Calu3 (cell line): Measurements from ENCODE around the gene CACNA1G. TPM values are rescaled to one million over a fixed set of nuclear protein-coding genes. Genes with fewer than 3 reads are reported as not detected.

Source experiments
- BruUV-seq: library from RNA; stranded (reverse); fragments of 400-500 nt; replicated peaks from 2 replicates; lab custom pipeline; 2021; lab: Mats Ljungman, UMichigan
- CTCF ChIA-PET: fragments of 300-600 bp; sonication (Branson Sonifier 250); formaldehyde crosslinking; loops from one replicate; lab custom pipeline; 2022; ENCODE audit warnings: antibody characterized with exemption; lab: Charles Lee
- DNase-seq: peaks from one replicate; pipeline ENCODE4 v3.0.0; 2022
- H3K27ac Mint-ChIP-seq: one replicate; pipeline ENCODE4 v1.8.0; 2022; ENCODE audit warnings: mixed read lengths; ENCODE audit not compliant: unreplicated experiment
- H3K27me3 Mint-ChIP-seq: one replicate; pipeline ENCODE4 v1.8.0; 2022; ENCODE audit warnings: mixed read lengths; ENCODE audit not compliant: unreplicated experiment
- H3K36me3 Mint-ChIP-seq: one replicate; pipeline ENCODE4 v1.8.0; 2022; ENCODE audit warnings: mild to moderate bottlenecking, moderate library complexity, mixed read lengths; ENCODE audit not compliant: insufficient read depth, unreplicated experiment
- H3K4me1 Mint-ChIP-seq: one replicate; pipeline ENCODE4 v1.8.0; 2022; ENCODE audit warnings: mild to moderate bottlenecking, low read depth, mixed read lengths; ENCODE audit not compliant: unreplicated experiment
- H3K4me3 Mint-ChIP-seq: one replicate; pipeline ENCODE4 v1.8.0; 2022; ENCODE audit warnings: mild to moderate bottlenecking, low read depth, moderate library complexity, mixed read lengths; ENCODE audit not compliant: unreplicated experiment
- H3K9me3 Mint-ChIP-seq: one replicate; pipeline ENCODE4 v1.8.0; 2022; ENCODE audit warnings: low read depth, mixed read lengths; ENCODE audit not compliant: unreplicated experiment
- intact Hi-C: fragments of 100-400 bp; cut with micrococcal nuclease; formaldehyde crosslinking; loops from one replicate; pipeline ENCODE4 v1.10.0; 2022; ENCODE audit not compliant: unreplicated experiment
- total RNA-seq: library from RNA; stranded (reverse); gene quantifications from 2 replicates; pipeline ENCODE4 v1.2.3, GENCODE V29; 2022
- TF ChIP-seq, protein P1 (sequence below): fragments of 200-600 bp; IDR thresholded peaks from one replicate; pipeline ENCODE4 v1.8.0; 2022; ENCODE audit warnings: antibody characterized with exemption; ENCODE audit not compliant: unreplicated experiment

CACNA1G gene
- total RNA-seq, 1 experiment from 2014 or later = not detected

DNA sequence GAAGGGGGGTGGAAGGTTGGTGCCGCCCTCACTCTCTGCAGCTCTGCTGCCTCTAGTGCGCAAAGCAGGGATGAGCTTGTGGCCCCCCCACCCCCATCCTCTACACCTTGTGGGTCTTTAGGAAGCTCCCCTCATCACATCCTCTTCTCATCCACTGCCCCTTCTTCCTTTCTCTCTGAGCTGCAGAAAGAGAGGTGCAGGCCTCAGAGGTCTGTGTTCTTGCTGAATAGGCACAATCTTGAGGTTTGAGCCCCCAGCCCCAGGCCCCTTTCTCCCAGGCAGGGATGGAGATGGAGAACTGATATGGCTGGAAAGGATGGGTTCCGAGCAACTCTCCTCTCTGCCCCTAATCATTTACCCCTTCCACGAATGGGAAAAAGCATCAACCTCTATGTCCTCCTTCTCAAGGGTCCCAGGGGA, 2.6 kb downstream of the CACNA1G start:
- no peak overlapping the region for H3K27ac Mint-ChIP-seq
- no peaks in the 10 kb centered on the region for H3K9me3 Mint-ChIP-seq
- TF ChIP-seq, protein P1, sequence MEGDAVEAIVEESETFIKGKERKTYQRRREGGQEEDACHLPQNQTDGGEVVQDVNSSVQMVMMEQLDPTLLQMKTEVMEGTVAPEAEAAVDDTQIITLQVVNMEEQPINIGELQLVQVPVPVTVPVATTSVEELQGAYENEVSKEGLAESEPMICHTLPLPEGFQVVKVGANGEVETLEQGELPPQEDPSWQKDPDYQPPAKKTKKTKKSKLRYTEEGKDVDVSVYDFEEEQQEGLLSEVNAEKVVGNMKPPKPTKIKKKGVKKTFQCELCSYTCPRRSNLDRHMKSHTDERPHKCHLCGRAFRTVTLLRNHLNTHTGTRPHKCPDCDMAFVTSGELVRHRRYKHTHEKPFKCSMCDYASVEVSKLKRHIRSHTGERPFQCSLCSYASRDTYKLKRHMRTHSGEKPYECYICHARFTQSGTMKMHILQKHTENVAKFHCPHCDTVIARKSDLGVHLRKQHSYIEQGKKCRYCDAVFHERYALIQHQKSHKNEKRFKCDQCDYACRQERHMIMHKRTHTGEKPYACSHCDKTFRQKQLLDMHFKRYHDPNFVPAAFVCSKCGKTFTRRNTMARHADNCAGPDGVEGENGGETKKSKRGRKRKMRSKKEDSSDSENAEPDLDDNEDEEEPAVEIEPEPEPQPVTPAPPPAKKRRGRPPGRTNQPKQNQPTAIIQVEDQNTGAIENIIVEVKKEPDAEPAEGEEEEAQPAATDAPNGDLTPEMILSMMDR = no peak
- H3K4me3 Mint-ChIP-seq = no peak overlapping the region
- no peak for DNase-seq
- H3K27me3 Mint-ChIP-seq = peaks cover 93% of the 10 kb centered on the region
- intact Hi-C loops = no loop called here
- BruUV-seq = no TSS peak
- peaks cover 5% of the 10 kb centered on the region for H3K36me3 Mint-ChIP-seq
- H3K4me1 Mint-ChIP-seq = peaks cover 13% of the 10 kb centered on the region
- CTCF ChIA-PET = interaction anchor here (0.6 to 2.0 kb wide), 3 partner anchors 20 to 75 kb away, joined by 3 to 6 read pairs (median 5); no protein-coding TSS in a partner anchor

DNA sequence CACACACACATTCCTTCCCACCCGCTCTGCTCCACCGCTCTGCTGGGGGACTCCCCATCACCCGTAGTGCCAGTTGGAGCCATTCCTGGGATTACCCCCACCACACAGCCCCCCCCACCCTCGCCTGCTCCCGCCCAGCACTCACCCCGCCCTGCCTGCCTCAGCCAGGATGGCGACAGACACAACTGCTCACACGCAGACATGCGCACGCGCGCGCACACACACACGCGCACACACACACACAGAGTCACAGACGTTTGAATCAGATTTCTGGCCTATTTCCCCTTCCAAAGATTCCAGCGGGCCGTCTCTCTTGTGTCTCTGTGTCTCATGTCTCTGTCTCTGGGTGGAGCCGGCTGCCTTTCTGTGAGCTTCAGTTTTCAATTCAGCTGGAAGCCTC, 4.4 kb downstream of the CACNA1G start:
- TF ChIP-seq, protein P1 = no peak
- no peak overlapping the region for H3K27ac Mint-ChIP-seq
- CTCF ChIA-PET = interaction anchor here (0.7 to 1.1 kb wide), 2 partner anchors 61 to 218 kb away, joined by 4 to 5 read pairs; no protein-coding TSS in a partner anchor
- no peak overlapping the region for H3K4me3 Mint-ChIP-seq
- DNase-seq = no peak
- peaks cover 84% of the 10 kb centered on the region for H3K27me3 Mint-ChIP-seq
- no peaks in the 10 kb centered on the region for H3K9me3 Mint-ChIP-seq
- H3K36me3 Mint-ChIP-seq = peaks cover 5% of the 10 kb centered on the region
- BruUV-seq = no TSS peak
- peaks cover 13% of the 10 kb centered on the region for H3K4me1 Mint-ChIP-seq
- intact Hi-C loops = no loop called here

DNA sequence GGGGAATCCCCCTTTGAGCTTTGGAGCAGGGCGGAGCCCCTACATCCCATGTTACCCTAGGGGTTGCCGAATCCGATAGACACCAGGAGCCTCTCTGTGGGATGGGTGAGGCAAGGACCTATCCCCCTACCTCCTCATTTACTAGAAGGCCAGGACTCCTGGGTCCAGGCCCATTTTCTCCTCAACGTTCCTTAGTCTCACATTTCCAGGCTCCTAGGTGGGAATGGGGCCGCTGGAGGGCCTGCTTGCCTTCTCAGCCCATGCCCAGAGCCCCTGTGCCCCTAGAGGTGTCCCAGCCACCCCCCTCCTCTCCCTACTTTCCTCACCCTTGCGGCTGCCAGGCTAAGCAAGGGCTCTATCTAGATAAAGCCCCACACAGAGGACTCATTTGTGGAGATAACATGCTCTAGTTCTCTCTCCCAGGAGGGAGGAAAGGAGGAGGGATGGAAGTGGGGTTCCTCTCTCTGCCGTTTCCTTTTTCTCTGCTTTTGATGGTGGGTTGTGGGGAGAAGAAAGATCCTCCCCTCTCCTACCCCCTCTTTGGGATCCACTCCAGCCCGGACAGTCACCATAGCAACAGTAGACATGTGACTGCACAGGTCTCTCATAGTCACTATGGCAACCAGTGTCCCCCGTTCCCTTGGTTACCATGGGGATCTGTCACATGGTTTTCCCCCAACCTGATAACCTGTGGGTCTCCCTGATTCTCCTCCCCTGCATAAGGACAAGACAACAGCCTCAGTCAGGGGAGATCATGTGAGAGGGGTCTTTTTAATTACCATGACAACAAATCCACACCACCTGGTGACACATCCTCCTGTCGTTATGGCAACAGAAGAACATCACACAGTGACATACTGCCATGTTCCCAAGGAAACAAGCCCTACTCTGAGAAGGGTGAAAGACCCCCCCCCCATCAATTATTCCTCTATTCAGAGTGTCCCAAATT, 5.2 kb downstream of the CACNA1G start:
- no TSS peak for BruUV-seq
- H3K4me3 Mint-ChIP-seq = no peak overlapping the region

DNA sequence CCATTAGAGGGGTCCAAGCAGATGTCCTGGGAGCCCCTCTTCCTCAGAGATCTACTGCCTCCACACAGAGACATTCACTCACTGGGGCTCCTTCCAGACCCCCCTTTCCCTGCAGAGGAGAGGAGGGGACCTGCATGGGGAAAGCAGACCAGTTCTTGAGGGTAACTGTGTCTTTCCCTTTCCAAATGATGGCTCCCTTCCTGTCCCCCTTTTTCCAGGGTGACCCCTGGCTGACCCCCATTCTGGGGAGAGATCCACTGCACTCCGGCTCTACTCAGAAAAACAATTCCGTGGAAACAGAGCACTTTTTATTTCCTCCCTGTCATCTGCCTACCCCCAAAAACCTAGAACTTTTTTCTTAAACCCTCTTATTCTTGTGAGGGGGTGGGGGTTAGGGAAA, 6.4 kb downstream of the CACNA1G start:
- H3K9me3 Mint-ChIP-seq = no peaks in the 10 kb centered on the region
- CTCF ChIA-PET = interaction anchor here (0.7 kb wide), 1 partner anchor 59 kb away, joined by 8 read pairs; no protein-coding TSS in a partner anchor
- TF ChIP-seq, protein P1 = no peak
- peaks cover 5% of the 10 kb centered on the region for H3K36me3 Mint-ChIP-seq
- no TSS peak for BruUV-seq
- H3K27ac Mint-ChIP-seq = no peak overlapping the region
- H3K4me1 Mint-ChIP-seq = peaks cover 13% of the 10 kb centered on the region
- intact Hi-C loops = no loop called here
- H3K27me3 Mint-ChIP-seq = peaks cover 91% of the 10 kb centered on the region
- no peak for DNase-seq
- H3K4me3 Mint-ChIP-seq = no peak overlapping the region

More for the DNA sequence above, 5.2 kb downstream of the CACNA1G start:
- Mint-ChIP-seq H3K36me3 (peaks cover 5% of the 10 kb centered on the region), H3K4me1 (peaks cover 13% of the 10 kb centered on the region), H3K27me3 (peaks cover 84% of the 10 kb centered on the region), H3K27ac (no peak overlapping the region), H3K9me3 (no peaks in the 10 kb centered on the region)
- CTCF ChIA-PET = interaction anchor here (0.7 kb wide), 2 partner anchors 60 to 61 kb away, joined by 5 to 8 read pairs; no protein-coding TSS in a partner anchor
- TF ChIP-seq, protein P1 = no peak
- no peak for DNase-seq
- intact Hi-C loops = no loop called here
